A673 (cell line): ENCODE measurements around the gene IRS1.

Source experiments
- CTCF ChIP-seq: fragments of 300-800, 200-600 bp; sonication (generic); conservative IDR thresholded peaks from 2 replicates; pipeline ENCODE4 v1.5.1; 2017; ENCODE audit warnings: low read depth, mild to moderate bottlenecking, antibody characterized with exemption, low read length, moderate library complexity, mixed read lengths
- EZH2 ChIP-seq: fragments of 200-600 bp; sonication (generic); IDR thresholded peaks from 2 replicates; pipeline ENCODE4 v1.6.1; 2017; ENCODE audit warnings: borderline replicate concordance, low read depth, mild to moderate bottlenecking, mixed read lengths, antibody characterized with exemption, low read length; ENCODE audit not compliant: poor library complexity, severe bottlenecking

- TF ChIP-seq CTCF: no peak
- TF ChIP-seq EZH2: no peak
Observed at GRCh38 chr2:226717719-226718118, 81.9 kb downstream of the IRS1 start.
